ENCODE results near the gene CPA1.

DNA sequence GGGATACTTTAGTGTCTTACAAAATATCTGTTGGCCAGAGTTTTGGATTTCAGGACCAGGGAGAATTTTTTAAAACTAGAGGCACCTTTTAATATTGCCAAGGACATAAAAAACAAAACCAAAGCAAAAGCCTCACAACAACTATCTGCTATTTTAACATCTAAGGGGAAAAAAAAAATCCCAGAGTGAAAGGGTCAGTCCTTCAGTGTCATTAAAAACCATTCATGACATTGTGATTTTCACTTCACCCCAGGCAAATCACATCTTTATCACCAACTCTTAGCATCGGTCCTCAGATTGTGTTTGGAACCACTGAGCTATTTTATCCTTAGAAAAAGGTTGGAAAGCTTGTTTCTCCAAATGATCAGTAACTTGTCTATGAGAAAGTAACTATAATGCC is 49.8 kb downstream of the CPA1 start:
- TF ChIP-seq EZH2 (IDR thresholded peaks at IDR 0.05; ENCODE audit: borderline replicate concordance, control insufficient read depth, low read depth, low read length) = no peak
- TF ChIP-seq POLR2A (IDR thresholded peaks at IDR 0.05; ENCODE audit: low read depth, low read length) = no peak
- TF ChIP-seq RCOR1 (conservative IDR thresholded peaks at IDR 0.05; ENCODE audit: low read depth, low read length) = no peak
- no peak for TF ChIP-seq ZNF592 (IDR thresholded peaks at IDR 0.05)
- no peak for TF ChIP-seq BRCA1 (IDR thresholded peaks at IDR 0.05; ENCODE audit: low read depth, low read length)
- TF ChIP-seq, protein P1, sequence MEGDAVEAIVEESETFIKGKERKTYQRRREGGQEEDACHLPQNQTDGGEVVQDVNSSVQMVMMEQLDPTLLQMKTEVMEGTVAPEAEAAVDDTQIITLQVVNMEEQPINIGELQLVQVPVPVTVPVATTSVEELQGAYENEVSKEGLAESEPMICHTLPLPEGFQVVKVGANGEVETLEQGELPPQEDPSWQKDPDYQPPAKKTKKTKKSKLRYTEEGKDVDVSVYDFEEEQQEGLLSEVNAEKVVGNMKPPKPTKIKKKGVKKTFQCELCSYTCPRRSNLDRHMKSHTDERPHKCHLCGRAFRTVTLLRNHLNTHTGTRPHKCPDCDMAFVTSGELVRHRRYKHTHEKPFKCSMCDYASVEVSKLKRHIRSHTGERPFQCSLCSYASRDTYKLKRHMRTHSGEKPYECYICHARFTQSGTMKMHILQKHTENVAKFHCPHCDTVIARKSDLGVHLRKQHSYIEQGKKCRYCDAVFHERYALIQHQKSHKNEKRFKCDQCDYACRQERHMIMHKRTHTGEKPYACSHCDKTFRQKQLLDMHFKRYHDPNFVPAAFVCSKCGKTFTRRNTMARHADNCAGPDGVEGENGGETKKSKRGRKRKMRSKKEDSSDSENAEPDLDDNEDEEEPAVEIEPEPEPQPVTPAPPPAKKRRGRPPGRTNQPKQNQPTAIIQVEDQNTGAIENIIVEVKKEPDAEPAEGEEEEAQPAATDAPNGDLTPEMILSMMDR (IDR thresholded peaks at IDR 0.05 in 2 of 3, conservative IDR thresholded peaks at IDR 0.05 in 1 of 3; ENCODE audit: control insufficient read depth in 2 of 3, extremely low read depth in 1 of 3, insufficient read depth in 1 of 3, low read depth in 3 of 3, low read length in 3 of 3) = no peak
- TF ChIP-seq BCL3 (IDR thresholded peaks at IDR 0.05; ENCODE audit: borderline replicate concordance, insufficient read depth, low read depth, low read length, poor library complexity, severe bottlenecking) = no peak
- TF ChIP-seq KDM1A (IDR thresholded peaks at IDR 0.05; ENCODE audit: borderline replicate concordance) = no peak
- TF ChIP-seq, protein P2, sequence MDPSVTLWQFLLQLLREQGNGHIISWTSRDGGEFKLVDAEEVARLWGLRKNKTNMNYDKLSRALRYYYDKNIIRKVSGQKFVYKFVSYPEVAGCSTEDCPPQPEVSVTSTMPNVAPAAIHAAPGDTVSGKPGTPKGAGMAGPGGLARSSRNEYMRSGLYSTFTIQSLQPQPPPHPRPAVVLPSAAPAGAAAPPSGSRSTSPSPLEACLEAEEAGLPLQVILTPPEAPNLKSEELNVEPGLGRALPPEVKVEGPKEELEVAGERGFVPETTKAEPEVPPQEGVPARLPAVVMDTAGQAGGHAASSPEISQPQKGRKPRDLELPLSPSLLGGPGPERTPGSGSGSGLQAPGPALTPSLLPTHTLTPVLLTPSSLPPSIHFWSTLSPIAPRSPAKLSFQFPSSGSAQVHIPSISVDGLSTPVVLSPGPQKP (IDR thresholded peaks at IDR 0.05; ENCODE audit: low read depth, low read length) = no peak
- no peak for TF ChIP-seq FOS (IDR thresholded peaks at IDR 0.05; ENCODE audit: borderline replicate concordance, extremely low read depth, insufficient read length)
- no peak for TF ChIP-seq ESRRA (IDR thresholded peaks at IDR 0.05; ENCODE audit: low read length)
- TF ChIP-seq REST (IDR thresholded peaks at IDR 0.05; ENCODE audit: low read depth, low read length) = no peak
- TF ChIP-seq POLR2AphosphoS5 (IDR thresholded peaks at IDR 0.05; ENCODE audit: low read length) = no peak
